ENCODE measurements around the gene SPIB.
"Not testable (repeated sequence)": the region's sequence is repeated elsewhere in the genome, so short reads cannot be mapped to it uniquely, and the experiment has no call there.

The SPIB gene

GRCh38 chr19:50461066-50461875 is 42.5 kb downstream of the SPIB start:
- in situ Hi-C loops (cut with HindIII; ENCODE audit: low pct_unique_long_range_greater_than_20kb, low sequenced_read_pairs), result no loop called here
- peak; percentile 76 to 91 for DNase-seq (ENCODE audit: low read depth in 1 of 2, low spot score in 1 of 2)
- no peak for TF ChIP-seq JUND (IDR thresholded peaks at IDR 0.05; ENCODE audit: low read depth)

DNA sequence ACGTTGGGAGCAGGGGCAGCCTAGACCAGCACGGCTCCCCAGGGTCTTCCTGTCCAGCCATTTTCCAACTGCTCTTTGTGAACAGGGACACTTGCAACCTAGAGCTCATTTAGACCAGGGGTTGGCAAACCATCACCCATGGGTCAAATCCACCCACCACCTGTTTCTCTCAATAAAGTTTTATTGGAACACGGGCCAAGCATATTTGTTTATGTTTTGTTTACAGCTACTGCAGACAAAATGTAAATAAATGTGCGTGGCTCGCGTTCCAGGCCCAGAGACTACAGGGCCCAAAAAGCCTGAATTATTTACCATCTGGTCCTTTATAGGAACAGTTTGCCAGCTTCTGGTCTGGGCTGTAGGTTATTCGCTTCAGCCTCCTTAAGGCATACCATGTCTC is 44.2 kb downstream of the SPIB start:
- no peak for DNase-seq (ENCODE audit: low read depth in 1 of 2, low spot score in 1 of 2)
- in situ Hi-C loops (cut with HindIII; ENCODE audit: low pct_unique_long_range_greater_than_20kb, low sequenced_read_pairs), result no loop called here
- no peak for TF ChIP-seq JUND (IDR thresholded peaks at IDR 0.05; ENCODE audit: low read depth)

DNA sequence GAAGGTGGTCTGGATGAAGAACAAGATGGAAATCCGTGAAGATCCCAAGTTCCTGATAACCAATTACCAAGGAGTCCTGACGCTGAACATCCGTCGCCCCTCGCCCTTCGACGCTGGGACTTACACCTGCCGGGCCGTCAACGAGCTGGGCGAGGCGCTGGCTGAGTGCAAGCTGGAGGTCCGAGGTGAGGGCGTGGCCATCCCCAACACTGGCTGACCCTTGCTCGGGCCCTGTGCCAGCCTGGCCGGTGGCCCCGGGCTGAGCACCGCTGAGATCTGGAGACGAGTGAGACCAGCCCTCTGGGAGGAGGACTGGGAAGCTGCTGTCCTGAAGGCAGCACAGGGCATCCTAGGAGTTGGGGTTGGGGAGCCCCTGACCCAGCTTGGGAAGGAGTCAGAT is 45.6 kb downstream of the SPIB start:
- in situ Hi-C loops (cut with HindIII; ENCODE audit: low pct_unique_long_range_greater_than_20kb, low sequenced_read_pairs), result no loop called here
- no peak for DNase-seq (ENCODE audit: low read depth in 1 of 2, low spot score in 1 of 2)
- no peak for TF ChIP-seq JUND (IDR thresholded peaks at IDR 0.05; ENCODE audit: low read depth)

DNA sequence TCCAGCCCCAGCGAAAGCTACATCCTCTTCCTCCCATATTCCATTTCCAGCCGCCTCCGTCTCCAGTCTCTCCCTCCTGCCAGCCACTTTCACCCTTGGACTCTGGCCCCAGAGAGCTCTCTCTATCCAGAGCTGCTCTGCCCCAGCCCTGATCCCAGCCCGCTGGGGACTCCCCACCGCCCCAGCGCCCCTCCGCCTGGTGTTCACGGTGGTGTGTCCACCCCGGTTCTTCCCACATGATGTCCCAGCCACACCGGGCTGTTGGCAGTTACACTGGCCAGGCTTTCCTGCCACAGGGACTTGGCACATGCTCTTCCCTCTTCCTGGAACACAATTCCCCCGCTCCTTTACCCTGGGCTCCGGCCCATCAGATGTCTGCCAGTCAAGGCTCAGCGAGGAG is 46.3 kb downstream of the SPIB start:
- no peak for DNase-seq (ENCODE audit: low read depth in 1 of 2, low spot score in 1 of 2)
- in situ Hi-C loops (cut with HindIII; ENCODE audit: low pct_unique_long_range_greater_than_20kb, low sequenced_read_pairs), result no loop called here
- TF ChIP-seq JUND (IDR thresholded peaks at IDR 0.05; ENCODE audit: low read depth), result no peak

- TF ChIP-seq JUND (IDR thresholded peaks at IDR 0.05; ENCODE audit: low read depth), result no peak
- peak in 1 of 2 experiments; percentile 33 for DNase-seq (ENCODE audit: low read depth in 1 of 2, low spot score in 1 of 2)
Measured at GRCh38 chr19:50465986-50466705, 47.4 kb downstream of the SPIB start.

DNA sequence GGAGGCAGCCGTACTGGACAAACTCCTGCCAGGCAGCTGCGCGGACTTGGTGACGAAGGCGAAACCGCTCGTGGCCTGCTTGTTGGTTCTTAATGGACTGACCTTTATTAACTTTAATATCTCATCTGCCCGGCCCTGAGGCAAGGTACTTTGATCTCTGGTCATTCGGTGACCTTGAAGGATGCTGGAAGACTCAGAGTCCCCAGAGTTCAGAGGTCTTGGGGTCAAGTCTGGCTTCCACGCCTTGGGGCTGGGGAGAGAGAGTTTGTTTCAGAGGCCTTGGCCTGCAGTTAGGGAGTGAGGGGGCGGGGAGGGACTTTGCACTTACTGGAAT is 47.9 kb downstream of the SPIB start:
- no peak for DNase-seq (ENCODE audit: low read depth in 1 of 2, low spot score in 1 of 2)
- in situ Hi-C loops (cut with HindIII; ENCODE audit: low pct_unique_long_range_greater_than_20kb, low sequenced_read_pairs), result no loop called here

More at GRCh38 chr19:50465986-50466705, 47.4 kb downstream of the SPIB start:
- in situ Hi-C loops (cut with HindIII; ENCODE audit: low pct_unique_long_range_greater_than_20kb, low sequenced_read_pairs), result no loop called here

DNA sequence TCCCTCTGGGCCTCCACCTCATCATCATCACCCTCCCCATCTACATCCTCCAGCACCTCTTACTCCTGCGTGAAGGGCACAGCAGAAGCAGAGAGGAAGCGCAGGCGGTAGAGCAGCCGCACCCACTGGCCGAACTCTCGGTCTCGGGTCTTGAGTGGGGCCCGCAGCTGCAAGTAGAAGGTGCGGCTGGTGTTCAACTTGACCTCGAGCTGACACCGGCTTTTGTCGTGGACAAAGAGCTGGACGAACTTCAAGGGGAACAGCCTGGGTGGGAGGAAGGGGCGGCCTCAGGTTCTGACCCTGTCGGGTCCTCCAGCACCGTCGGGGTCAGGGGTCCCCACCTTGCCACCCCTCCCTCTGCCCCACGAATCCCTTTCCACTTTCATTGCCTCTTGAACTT is 48.8 kb downstream of the SPIB start:
- in situ Hi-C loops (cut with HindIII; ENCODE audit: low pct_unique_long_range_greater_than_20kb, low sequenced_read_pairs), result no loop called here
- TF ChIP-seq JUND (IDR thresholded peaks at IDR 0.05; ENCODE audit: low read depth), result no peak
- DNase-seq (ENCODE audit: low read depth in 1 of 2, low spot score in 1 of 2), result no peak

More for the DNA sequence above, 47.9 kb downstream of the SPIB start:
- TF ChIP-seq JUND (IDR thresholded peaks at IDR 0.05; ENCODE audit: low read depth), result no peak

DNA sequence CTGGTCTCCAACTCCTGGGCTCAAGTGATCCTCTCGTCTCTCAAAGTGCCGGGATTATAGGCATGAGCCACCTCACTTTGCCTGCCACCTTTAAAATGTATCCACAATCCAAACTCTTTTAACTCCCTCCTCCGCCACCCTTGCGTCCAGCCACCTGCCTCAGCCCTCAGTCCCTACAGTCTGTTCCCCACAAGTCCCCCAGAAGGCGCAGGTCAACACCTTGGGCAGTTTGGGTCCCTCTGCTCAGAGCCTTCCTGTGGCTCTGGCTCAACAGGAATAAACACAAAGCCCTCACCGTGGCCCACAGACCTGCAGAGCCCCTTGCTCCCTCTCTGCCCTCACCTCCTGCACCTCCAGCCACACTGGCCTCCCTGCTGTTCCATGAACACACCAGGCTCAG is 50.1 kb downstream of the SPIB start:
- TF ChIP-seq JUND (IDR thresholded peaks at IDR 0.05; ENCODE audit: low read depth), result no peak
- no peak for DNase-seq (ENCODE audit: low read depth in 1 of 2, low spot score in 1 of 2)
- in situ Hi-C loops (cut with HindIII; ENCODE audit: low pct_unique_long_range_greater_than_20kb, low sequenced_read_pairs), result no loop called here

DNA sequence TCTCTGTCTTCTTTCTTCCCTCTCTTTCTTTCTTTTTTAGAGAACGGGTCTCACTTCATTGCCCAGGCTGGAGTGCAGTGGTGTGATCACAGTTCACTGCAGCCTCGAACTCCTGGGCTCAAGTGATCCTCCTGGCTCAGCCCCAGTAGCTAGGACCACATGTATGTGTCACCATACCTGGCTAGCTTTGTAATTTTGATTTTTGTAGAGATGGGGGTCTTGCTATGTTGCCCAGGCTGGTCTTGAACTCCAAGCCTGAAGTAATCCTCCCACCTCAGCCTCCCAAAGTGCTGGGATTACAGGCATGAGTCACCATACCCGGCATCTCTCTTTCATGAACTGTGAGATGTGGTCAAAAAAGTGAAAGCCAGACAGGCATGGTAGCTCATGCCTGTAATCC is 54.6 kb downstream of the SPIB start:
- in situ Hi-C loops (cut with HindIII; ENCODE audit: low pct_unique_long_range_greater_than_20kb, low sequenced_read_pairs); DNase-seq (ENCODE audit: low read depth in 1 of 2, low spot score in 1 of 2): not testable (repeated sequence)

DNA sequence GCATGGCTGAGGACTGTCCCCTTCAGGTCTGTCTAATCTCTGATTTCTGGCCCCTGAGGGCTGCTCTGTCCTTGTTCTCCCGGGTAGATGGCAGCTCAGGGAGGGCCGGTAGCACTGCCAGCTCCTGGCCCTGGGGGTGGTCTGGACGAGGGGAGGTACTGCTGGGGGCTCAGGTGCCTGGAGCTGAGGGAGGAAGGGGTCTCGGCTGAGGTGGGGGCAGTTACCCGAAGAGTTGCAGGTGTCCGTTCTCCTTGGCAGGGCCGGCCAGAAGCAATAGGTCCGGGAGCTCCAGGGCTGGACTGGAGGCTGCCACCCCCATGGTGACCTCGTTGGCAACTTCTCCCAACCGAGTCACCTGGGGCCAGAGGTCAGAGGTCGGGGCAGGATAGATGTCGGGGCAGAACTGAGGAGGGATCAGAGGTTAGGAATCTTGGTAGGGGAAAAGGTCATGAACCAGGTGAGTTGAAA is 56.4 kb downstream of the SPIB start:
- no peak for TF ChIP-seq JUND (IDR thresholded peaks at IDR 0.05; ENCODE audit: low read depth)
- in situ Hi-C loops (cut with HindIII; ENCODE audit: low pct_unique_long_range_greater_than_20kb, low sequenced_read_pairs), result no loop called here
- DNase-seq (ENCODE audit: low read depth in 1 of 2, low spot score in 1 of 2), result no peak

DNA sequence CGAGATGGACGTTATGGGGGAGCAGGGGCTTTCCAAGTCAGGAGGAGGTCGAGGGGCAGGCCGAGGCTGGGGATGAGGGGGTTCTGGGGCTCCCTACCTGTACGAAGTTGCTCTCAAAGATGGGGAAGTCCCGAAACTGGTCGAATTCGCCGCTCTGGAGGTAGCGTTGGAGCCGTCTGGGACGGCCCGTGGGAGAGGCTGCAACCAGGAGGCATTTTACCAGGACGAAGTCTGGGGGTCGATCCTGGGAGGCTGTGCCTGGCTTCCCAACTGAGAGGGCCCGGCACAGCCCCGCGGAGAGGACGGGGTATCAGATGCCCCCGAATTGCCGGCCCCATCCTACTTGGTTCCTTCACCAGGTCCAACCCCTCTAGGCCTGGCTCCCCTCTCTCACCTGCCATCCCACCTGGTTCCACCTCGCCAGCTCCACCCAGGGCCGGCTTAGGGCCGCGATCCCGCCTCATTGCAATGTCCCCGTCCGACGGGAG is 57.0 kb downstream of the SPIB start:
- no peak for TF ChIP-seq JUND (IDR thresholded peaks at IDR 0.05; ENCODE audit: low read depth)
- in situ Hi-C loops (cut with HindIII; ENCODE audit: low pct_unique_long_range_greater_than_20kb, low sequenced_read_pairs), result no loop called here
- no peak for DNase-seq (ENCODE audit: low read depth in 1 of 2, low spot score in 1 of 2)

DNA sequence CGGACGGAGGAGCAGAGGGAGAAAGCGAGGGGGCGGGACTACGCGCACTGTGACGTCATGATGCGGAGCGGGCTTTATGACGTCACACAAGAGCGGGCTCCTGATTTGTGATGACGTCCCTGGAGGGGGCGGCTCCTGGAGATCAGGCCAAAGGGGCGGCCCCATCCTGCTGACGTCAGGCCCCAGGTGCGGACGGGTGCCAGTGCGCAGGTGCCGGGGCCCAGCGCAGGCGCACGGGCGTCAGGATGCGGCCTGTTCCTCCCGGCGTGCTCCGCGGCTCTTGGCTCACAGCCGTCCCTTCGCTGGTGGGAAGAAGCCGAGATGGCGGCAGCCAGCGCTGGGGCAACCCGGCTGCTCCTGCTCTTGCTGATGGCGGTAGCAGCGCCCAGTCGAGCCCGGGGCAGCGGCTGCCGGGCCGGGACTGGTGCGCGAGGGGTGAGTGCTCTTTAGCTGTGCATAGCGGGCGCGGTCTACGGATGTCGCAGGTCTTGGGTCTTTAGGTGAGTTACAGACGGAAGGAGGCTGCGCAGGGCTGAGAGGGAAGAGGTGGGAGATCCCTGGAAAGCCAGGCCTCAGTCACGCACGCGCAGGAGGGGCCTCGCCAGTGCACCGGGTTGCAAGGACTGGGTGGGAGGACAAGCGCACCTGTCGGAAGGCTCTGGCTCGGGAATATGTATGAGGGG is 57.6 kb downstream of the SPIB start, which contains the start of the genes EMC10 and GARIN5A:
EMC10 (plus strand) TSS at position 284 of the 683 bp plus-strand sequence; CDS start at position 322, 38 bp downstream.
GARIN5A (minus strand) TSS at position 625 of the 683 bp plus-strand sequence; CDS start at position 165, 460 bp downstream.
- TF ChIP-seq JUND (IDR thresholded peaks at IDR 0.05; ENCODE audit: low read depth), result no peak
- DNase-seq (ENCODE audit: low read depth in 1 of 2, low spot score in 1 of 2), result peak; percentile 96
- in situ Hi-C loops (cut with HindIII; ENCODE audit: low pct_unique_long_range_greater_than_20kb, low sequenced_read_pairs), result no loop called here

GRCh38 chr19:50476907-50477238 is 58.1 kb downstream of the SPIB start:
- no peak for TF ChIP-seq JUND (IDR thresholded peaks at IDR 0.05; ENCODE audit: low read depth)
- in situ Hi-C loops (cut with HindIII; ENCODE audit: low pct_unique_long_range_greater_than_20kb, low sequenced_read_pairs), result no loop called here
- DNase-seq (ENCODE audit: low read depth in 1 of 2, low spot score in 1 of 2), result no peak

Measured in T47D (cell line).